ENCODE data around the gene DLG1. TPM values are rescaled to one million over a fixed set of nuclear protein-coding genes. Genes with fewer than 3 reads are reported as not detected.
A peak's percentile ranks its signal among the peaks of the same experiment; 100 is the strongest.

The DLG1 gene
- total RNA-seq, 1 donor from 2014 or later, result 123 TPM

GRCh38 chr3:197028728-197029510 is 269.5 kb downstream of the DLG1 start:
- DNase-seq, result peak; percentile 19

GRCh38 chr3:197027896-197028727 is 270.3 kb downstream of the DLG1 start:
- DNase-seq, result no peak

GRCh38 chr3:197027151-197027895 is 271.1 kb downstream of the DLG1 start:
- no peak for DNase-seq

- DNase-seq, result no peak
These were observed 271.9 kb downstream of the DLG1 start for GRCh38 chr3:197026481-197026866.

- no peak for DNase-seq
These were observed 272.5 kb downstream of the DLG1 start for GRCh38 chr3:197025736-197026480.

GRCh38 chr3:197024881-197025735 is 273.3 kb downstream of the DLG1 start:
- DNase-seq, result no peak

GRCh38 chr3:197023998-197024651 is 274.3 kb downstream of the DLG1 start:
- no peak for DNase-seq

- DNase-seq, result peak; percentile 27
These were observed 275.0 kb downstream of the DLG1 start for GRCh38 chr3:197023241-197023997.

GRCh38 chr3:197022405-197023231 is 275.8 kb downstream of the DLG1 start:
- peak; percentile 22 for DNase-seq

GRCh38 chr3:197021729-197022404 is 276.5 kb downstream of the DLG1 start:
- DNase-seq, result no peak

GRCh38 chr3:197021231-197021630 is 277.2 kb downstream of the DLG1 start:
- DNase-seq, result no peak

GRCh38 chr3:197019535-197019934 is 278.9 kb downstream of the DLG1 start:
- DNase-seq, result no peak

GRCh38 chr3:197019021-197019420 is 279.4 kb downstream of the DLG1 start:
- no peak for DNase-seq

- DNase-seq, result no peak
These were observed 281.4 kb downstream of the DLG1 start for GRCh38 chr3:197017003-197017402.

- DNase-seq, result no peak
These were observed 282.3 kb downstream of the DLG1 start for GRCh38 chr3:197015790-197016736.

GRCh38 chr3:197014942-197015575 is 283.4 kb downstream of the DLG1 start:
- DNase-seq, result no peak
